Raji (cell line): ENCODE results near the gene ENPP7.

Experiments used
- POLR2A ChIP-seq: IDR thresholded peaks from 2 replicates; pipeline ENCODE4 v1.6.1; 2011; ENCODE audit warnings: low read depth, low read length, control low read depth; ENCODE audit not compliant: insufficient read depth

The ENPP7 gene

DNA sequence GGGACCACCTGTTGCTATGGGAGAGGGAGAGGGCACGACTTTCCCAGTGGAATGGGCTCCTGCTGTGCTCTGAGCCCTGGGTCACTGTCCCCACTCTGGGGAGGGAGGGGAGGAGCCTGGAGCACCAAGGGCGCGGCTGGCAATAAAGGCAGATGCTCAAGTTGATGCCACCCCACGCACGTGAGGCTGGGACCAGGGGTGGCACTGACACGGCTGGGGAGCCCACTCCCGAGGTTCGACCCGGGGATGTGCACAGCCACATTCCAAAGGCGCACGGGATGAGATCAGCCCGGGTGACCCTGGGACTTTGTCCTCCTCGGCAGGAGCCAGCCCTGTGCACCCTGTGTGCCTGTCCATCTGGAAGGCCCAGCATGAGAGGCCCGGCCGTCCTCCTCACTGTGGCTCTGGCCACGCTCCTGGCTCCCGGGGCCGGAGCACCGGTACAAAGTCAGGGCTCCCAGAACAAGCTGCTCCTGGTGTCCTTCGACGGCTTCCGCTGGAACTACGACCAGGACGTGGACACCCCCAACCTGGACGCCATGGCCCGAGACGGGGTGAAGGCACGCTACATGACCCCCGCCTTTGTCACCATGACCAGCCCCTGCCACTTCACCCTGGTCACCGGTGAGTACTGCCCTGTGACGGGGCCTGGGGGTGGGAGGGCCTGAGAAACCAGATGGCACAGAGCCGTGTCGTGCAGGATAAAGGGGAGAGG lies at the start of gene ENPP7:
ENPP7 (plus strand) TSS at position 175 of the 715 bp plus-strand sequence; CDS start at position 372, 197 bp downstream.
- TF ChIP-seq POLR2A = no peak

DNA sequence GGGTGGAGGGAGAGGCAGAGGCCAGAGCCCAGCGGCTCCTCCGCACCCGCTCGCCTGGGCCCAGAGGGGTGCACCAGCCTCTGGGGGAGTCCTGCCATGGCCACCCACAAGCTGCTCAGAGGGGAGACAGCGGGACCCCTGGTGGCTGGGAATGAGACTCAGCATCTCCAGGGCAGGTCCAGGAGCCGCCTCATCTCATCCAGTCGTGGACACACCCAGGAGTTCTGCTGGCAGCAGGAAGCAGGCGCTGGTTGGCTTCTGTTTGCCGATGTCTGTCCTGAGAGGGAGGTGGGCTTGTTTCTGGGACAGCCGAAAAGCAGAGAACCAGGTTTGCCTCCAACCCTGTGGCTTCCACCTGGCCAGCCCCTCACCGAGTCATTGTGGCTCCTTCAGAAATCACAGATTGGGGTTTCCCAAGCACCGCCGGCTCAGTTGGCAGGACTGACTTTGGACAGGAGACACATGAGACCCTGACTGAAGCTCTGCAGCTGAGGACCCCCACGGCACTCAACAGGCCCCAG lies 49.6 kb upstream of the ENPP7 start:
- TF ChIP-seq POLR2A = no peak

DNA sequence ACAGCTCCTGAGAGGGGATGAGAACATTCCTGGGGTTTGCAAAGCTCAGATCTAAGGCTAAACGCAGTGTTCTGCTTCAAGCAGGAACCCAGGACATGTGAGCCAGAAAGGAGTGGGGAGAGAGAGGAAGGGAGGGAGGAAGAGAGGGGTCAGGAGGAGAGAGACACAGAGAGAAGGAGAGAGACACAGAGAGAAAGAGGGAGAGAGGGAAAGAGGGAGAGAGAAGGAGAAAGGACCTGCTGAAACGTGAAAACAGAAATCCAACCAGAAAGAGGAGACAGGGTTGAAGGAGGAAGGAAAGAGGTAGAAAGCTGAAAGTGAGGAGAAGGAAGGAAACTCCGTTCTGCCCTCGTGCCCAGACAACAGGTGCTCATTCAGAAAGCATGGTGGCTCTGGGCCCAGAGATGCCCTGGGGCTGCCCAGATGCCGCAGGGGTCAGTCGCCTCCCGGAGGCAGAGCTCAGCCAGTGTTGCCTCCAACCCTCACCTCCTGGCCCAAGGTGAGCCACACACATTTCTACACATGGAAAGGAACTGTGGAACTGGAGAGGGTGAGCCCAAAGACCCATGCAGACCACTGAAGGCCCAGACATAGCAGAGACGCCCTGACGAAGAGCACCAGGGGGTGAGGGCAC lies 49.0 kb upstream of the ENPP7 start:
- no peak for TF ChIP-seq POLR2A

- TF ChIP-seq POLR2A = no peak
Observed at GRCh38 chr17:79683365-79683764, 47.4 kb upstream of the ENPP7 start.

GRCh38 chr17:79684132-79684985 lies 46.4 kb upstream of the ENPP7 start:
- TF ChIP-seq POLR2A = no peak

DNA sequence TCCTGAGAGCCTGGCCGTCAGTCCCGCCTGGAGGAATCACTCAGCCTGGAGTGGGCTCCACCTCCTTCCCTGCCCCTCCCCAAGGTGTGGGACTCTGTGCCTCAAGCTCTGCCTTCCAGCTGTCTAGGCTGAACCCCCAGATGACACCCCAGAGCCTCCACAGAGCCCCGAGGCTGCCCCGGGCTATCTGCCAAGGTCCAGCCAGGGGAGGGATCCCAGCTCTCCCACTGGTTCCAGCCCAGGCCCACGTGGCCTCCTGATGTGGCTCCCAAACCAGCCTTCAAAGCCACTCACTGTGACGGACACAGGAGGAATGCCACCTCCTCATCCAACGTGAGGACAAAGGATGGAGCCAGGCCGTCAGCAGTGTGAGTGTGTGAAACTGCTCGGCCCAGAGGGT lies 45.6 kb upstream of the ENPP7 start:
- no peak for TF ChIP-seq POLR2A

DNA sequence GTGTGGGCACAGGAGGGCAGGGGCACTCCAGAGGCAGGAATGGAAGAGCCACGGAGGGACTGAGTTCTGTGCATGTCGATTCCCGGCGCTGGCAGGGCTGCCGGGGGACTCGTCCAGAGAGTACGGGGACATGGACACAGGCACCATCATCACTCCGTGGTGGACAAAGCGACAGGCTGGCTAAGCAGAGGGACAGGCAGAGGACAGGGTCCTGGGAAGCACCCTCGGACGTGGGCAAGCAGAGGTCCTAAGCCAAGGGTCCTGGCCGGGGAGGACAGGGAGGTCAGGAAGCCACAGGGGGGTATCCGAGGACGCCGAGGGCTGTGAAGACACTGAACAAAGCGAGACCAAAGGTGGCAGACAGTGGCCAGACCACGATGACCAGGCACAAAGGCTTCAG lies 44.3 kb upstream of the ENPP7 start:
- no peak for TF ChIP-seq POLR2A

GRCh38 chr17:79690466-79690865 lies 40.3 kb upstream of the ENPP7 start:
- TF ChIP-seq POLR2A = no peak

- no peak for TF ChIP-seq POLR2A
Observed at GRCh38 chr17:79690988-79691836, 39.5 kb upstream of the ENPP7 start.

DNA sequence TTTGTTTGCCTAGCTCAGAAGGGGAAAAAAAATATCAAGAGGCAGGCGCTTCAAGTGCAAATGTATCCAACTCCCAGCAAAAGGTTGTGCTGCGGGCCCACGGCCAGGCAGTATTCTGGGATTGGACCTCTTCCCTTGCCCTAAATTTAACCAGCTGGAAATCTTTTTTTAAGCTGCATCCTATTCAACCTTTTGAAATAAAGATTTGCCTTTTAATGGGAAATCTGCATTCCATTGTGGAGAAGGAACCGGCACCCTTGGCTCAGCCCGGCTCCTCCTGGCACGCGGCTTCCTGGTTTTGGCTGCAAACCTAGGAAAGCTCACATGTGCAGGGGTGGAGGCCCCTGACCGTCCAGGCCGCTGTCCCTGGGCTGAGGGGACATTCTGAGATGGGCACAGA lies 38.8 kb upstream of the ENPP7 start:
- no peak for TF ChIP-seq POLR2A

DNA sequence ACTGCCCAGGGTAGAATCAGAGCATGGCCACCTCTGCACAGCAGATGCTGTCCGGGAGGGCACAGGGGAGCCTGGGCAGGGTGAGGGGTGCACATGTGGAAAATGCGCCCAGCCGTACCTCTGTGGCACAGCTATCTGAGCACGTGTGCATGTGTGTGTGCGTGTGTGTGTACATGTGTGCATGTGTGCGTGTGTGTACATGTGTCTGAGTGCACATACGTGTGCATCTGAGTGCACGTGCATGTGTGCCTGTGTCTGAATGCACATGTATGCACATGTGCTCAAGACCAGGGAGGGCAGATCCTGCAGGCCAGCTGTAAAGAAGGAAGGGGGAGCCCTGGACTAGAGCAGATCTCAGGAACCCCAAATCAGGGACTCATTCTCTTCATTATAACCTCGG lies 37.3 kb upstream of the ENPP7 start:
- no peak for TF ChIP-seq POLR2A

DNA sequence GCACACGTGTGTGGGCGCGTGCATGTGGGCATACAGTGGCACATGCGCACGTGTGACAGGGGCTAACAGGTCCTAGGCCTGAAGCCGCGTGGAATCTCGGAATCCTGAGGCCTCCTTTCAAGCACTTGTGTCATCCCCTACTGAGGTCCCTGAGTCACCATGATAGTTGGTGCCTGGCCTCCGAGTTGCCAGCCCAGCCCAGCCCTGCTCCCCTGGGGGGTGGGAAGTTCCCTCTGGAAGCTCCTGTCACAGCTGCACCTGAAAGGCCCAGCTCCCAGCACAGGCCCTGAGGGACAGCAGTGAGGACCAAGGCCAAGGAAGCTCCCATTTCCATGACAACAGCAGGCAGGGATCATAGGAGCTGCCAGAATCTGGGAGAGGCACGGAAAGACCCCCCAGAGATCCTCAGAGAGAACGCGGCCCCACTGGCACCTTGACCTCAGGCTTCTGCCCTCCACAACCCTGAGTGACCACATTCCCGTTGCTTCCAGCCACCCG lies 35.4 kb upstream of the ENPP7 start:
- TF ChIP-seq POLR2A = no peak

DNA sequence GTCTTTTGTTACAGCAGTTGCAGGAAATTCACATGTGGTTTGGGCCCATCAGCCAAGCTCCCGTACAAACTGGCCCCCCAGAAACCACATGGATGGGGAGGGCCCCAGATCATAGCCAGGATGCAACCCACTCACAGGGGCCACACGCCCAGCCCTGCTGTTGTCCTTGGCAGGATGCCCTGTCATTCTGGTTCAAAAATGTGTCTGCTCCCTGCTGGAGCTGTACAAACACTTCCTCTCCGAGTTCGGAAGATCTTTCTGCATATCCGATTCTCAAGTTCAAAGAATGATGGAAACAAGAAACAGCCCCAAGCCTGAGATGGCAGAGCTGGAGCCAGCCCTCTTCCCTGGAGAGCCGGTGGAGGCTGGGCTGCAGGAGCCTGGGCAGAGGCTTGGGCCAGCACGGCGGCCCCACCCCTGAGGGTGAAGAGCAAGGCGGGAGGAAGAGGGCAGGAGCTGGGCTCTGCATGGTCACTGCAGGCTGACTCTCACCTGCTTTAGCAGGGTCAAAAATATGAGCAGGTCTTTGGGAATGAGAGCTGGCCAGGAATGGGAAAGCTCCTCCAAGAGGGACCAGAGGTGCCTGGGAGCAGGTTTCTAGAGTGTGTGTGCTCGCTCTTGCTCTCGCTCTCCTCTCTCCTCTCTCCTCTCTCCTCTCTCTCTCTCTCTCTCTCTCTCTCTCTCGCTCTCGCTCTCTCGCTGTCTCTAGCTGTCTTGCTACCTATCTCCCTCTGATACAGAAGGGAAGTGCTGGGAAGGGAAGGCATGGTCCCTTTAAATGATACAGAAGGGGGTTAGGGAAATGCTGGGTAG lies 34.7 kb upstream of the ENPP7 start:
- no peak for TF ChIP-seq POLR2A

DNA sequence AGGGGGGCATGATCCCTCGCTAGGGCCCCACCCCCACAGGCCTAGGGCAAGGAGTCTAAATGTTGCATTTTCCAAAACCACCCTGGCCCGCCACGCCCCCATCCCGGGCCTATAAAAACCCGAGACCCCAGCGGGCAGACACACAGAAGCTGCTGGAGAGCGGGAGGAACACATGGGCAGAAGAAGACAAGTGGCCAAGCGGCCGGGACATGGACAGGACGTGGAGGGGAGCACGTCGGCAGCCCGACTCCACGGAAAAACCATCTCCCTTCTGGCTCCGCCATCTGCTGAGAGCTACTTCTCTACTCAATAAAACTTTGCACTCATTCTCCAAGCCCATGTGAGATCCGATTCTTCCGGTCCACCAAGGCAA lies 34.1 kb upstream of the ENPP7 start:
- TF ChIP-seq POLR2A = no peak
